ENCODE measurements around the gene CFD. TPM values are rescaled to one million over a fixed set of nuclear protein-coding genes. Genes with fewer than 3 reads are reported as not detected.
"Not testable (repeated sequence)": the region's sequence is repeated elsewhere in the genome, so short reads cannot be mapped to it uniquely, and the experiment has no call there.

The CFD gene
- polyA plus RNA-seq, 1 of the 3 experiments (the other 2 are of a cell fraction): 2.5 TPM

- DNase-seq; H3K79me2 ChIP-seq (ENCODE audit: insufficient read depth); H2AFZ ChIP-seq (ENCODE audit: low read depth); H3K9me3 ChIP-seq; H3K4me3 ChIP-seq (ENCODE audit: low read depth in 2 of 2, low read length in 1 of 2); H3K27ac ChIP-seq (ENCODE audit: low read depth in 2 of 2, low read length in 1 of 2); H3K9me2 ChIP-seq; H3K9ac ChIP-seq; H4K20me1 ChIP-seq (ENCODE audit: insufficient read depth); POLR2A ChIA-PET; H3K36me3 ChIP-seq (replicated peaks in 1 of 2; ENCODE audit: control insufficient read depth in 1 of 2, insufficient read depth in 2 of 2, low read length in 1 of 2); H3K4me1 ChIP-seq (ENCODE audit: control insufficient read depth in 1 of 2, insufficient read depth in 2 of 2, low read depth in 1 of 2, low read length in 1 of 2); H3K4me2 ChIP-seq: not testable (repeated sequence)
- 56% methylated on average over 8 of the region's 8 CpGs for WGBS (ENCODE audit: low lambda C conversion rate)
- peaks cover 72% of the 10 kb centered on the region for H3K27me3 ChIP-seq (ENCODE audit: insufficient read depth)
- H3F3A ChIP-seq (replicated peaks; ENCODE audit: insufficient read depth): peaks cover 18% of the 10 kb centered on the region
- CTCF ChIA-PET: interaction anchor here (0.9 to 1.9 kb wide), 4 partner anchors 10 to 133 kb away, joined by 3 to 8 read pairs (median 4); partner anchors contain the start of gene CFD
These were observed 10.3 kb upstream of the CFD start for GRCh38 chr19:849195-849594.

- no peaks in the 10 kb centered on the region for H3K36me3 ChIP-seq (replicated peaks in 1 of 2; ENCODE audit: control insufficient read depth in 1 of 2, insufficient read depth in 2 of 2, low read length in 1 of 2)
- H3K27ac ChIP-seq (ENCODE audit: low read depth in 2 of 2, low read length in 1 of 2): no peak overlapping the region
- 13% methylated on average over 18 of the region's 28 CpGs for WGBS (ENCODE audit: low lambda C conversion rate)
- no peak overlapping the region for H3K4me3 ChIP-seq (ENCODE audit: low read depth in 2 of 2, low read length in 1 of 2)
- H3K4me2 ChIP-seq: peak overlapping the region; percentile 44; the same call in 1 of the 2 replicates
- H4K20me1 ChIP-seq (ENCODE audit: insufficient read depth): no peaks in the 10 kb centered on the region
- H3K9me2 ChIP-seq: no peaks in the 10 kb centered on the region
- peak; percentile 80 for DNase-seq
- H2AFZ ChIP-seq (ENCODE audit: low read depth): no peak overlapping the region
- H3F3A ChIP-seq (replicated peaks; ENCODE audit: insufficient read depth): peaks cover 13% of the 10 kb centered on the region
- ChIA-PET CTCF (interaction anchor here (0.9 to 1.9 kb wide), 8 partner anchors 10 to 71 kb away, joined by 3 to 8 read pairs (median 4); partner anchors contain the start of gene CFD), POLR2A (interaction anchor here (0.9 kb wide), 1 partner anchor 54 kb away, joined by 3 read pairs; no protein-coding TSS in a partner anchor)
- H3K9ac ChIP-seq: no peak overlapping the region
- H3K79me2 ChIP-seq (ENCODE audit: insufficient read depth): no peaks in the 10 kb centered on the region
- H3K9me3 ChIP-seq: no peaks in the 10 kb centered on the region
- peaks cover 71% of the 10 kb centered on the region for H3K27me3 ChIP-seq (ENCODE audit: insufficient read depth)
- TF ChIP-seq FOXJ3 (CRISPR knock-in tag; IDR thresholded peaks at IDR 0.05) (no peak), EP300 (IDR thresholded peaks at IDR 0.05; ENCODE audit: borderline replicate concordance in 1 of 2, low read depth in 1 of 2, low read length in 1 of 2) (0 out of 4 replicates have a peak, but pooled peaks of 1 of the 2 experiments have one; percentile 14), TCF12 (IDR thresholded peaks at IDR 0.05) (peak; percentile 19; the same call in 1 of the 2 replicates)
- H3K4me1 ChIP-seq (ENCODE audit: control insufficient read depth in 1 of 2, insufficient read depth in 2 of 2, low read depth in 1 of 2, low read length in 1 of 2): peaks cover 0 to 8% of the 10 kb centered on the region in 2 experiments; a peak in 1 of 4 replicates
These were observed 9.1 kb upstream of the CFD start for GRCh38 chr19:850221-850978.

GRCh38 chr19:850979-851335 is 8.5 kb upstream of the CFD start:
- POLR2A ChIA-PET: interaction anchor here (0.9 kb wide), 1 partner anchor 55 kb away, joined by 3 read pairs; no protein-coding TSS in a partner anchor
- CTCF ChIA-PET: interaction anchor here (0.9 to 1.4 kb wide), 7 partner anchors 9 to 70 kb away, joined by 3 to 7 read pairs (median 4); partner anchors contain the start of gene CFD
- TF ChIP-seq REST (IDR thresholded peaks at IDR 0.05; ENCODE audit: low read depth, low read length): no peak
- TF ChIP-seq CHD2 (IDR thresholded peaks at IDR 0.05; ENCODE audit: low read length, partially characterized antibody): no peak
- TF ChIP-seq RFX5 (IDR thresholded peaks at IDR 0.05; ENCODE audit: low read length): no peak
- TF ChIP-seq NRF1 (IDR thresholded peaks at IDR 0.05; ENCODE audit: low read depth, low read length): no peak
- TF ChIP-seq RCOR1 (IDR thresholded peaks at IDR 0.05; ENCODE audit: low read length): no peak
- TF ChIP-seq SMC3 (IDR thresholded peaks at IDR 0.05; ENCODE audit: low read depth, low read length): no peak
- no peak for TF ChIP-seq FOXM1 (IDR thresholded peaks at IDR 0.05; ENCODE audit: low read depth)
- TF ChIP-seq MAX (IDR thresholded peaks at IDR 0.05; ENCODE audit: low read depth): no peak
- no peak for TF ChIP-seq FOXJ3 (CRISPR knock-in tag; IDR thresholded peaks at IDR 0.05)
- TF ChIP-seq FOSL2 (IDR thresholded peaks at IDR 0.05; ENCODE audit: borderline replicate concordance, low read depth): no peak
- no peak for TF ChIP-seq EZH2phosphoT487 (IDR thresholded peaks at IDR 0.05; ENCODE audit: borderline replicate concordance, low read depth)
- TF ChIP-seq MEF2A (IDR thresholded peaks at IDR 0.05; ENCODE audit: borderline replicate concordance, low read depth): no peak
- no peak for TF ChIP-seq MXI1 (IDR thresholded peaks at IDR 0.05; ENCODE audit: low read depth, low read length)
- no peak for TF ChIP-seq IRF3 (IDR thresholded peaks at IDR 0.05; ENCODE audit: low read depth, low read length)

More at GRCh38 chr19:850979-851335, 8.5 kb upstream of the CFD start:
- H4K20me1 ChIP-seq (ENCODE audit: insufficient read depth): no peaks in the 10 kb centered on the region
- no peaks in the 10 kb centered on the region for H3K79me2 ChIP-seq (ENCODE audit: insufficient read depth)
- H3K9me2 ChIP-seq: no peaks in the 10 kb centered on the region
- no peak overlapping the region for H2AFZ ChIP-seq (ENCODE audit: low read depth)
- no peak overlapping the region for H3K9ac ChIP-seq
- no peaks in the 10 kb centered on the region for H3K36me3 ChIP-seq (replicated peaks in 1 of 2; ENCODE audit: control insufficient read depth in 1 of 2, insufficient read depth in 2 of 2, low read length in 1 of 2)
- H3K4me1 ChIP-seq (ENCODE audit: control insufficient read depth in 1 of 2, insufficient read depth in 2 of 2, low read depth in 1 of 2, low read length in 1 of 2): peaks cover 0 to 8% of the 10 kb centered on the region in 2 experiments; a peak in 1 of 4 replicates
- H3F3A ChIP-seq (replicated peaks; ENCODE audit: insufficient read depth): peaks cover 13% of the 10 kb centered on the region
- no peaks in the 10 kb centered on the region for H3K9me3 ChIP-seq
- peak overlapping the region; percentile 44; the same call in 1 of the 2 replicates for H3K4me2 ChIP-seq
- no peak for DNase-seq
- WGBS (ENCODE audit: low lambda C conversion rate): 20% methylated on average over 5 of the region's 13 CpGs
- no peak overlapping the region for H3K4me3 ChIP-seq (ENCODE audit: low read depth in 2 of 2, low read length in 1 of 2)
- H3K27ac ChIP-seq (ENCODE audit: low read depth in 2 of 2, low read length in 1 of 2): no peak overlapping the region
- peaks cover 71% of the 10 kb centered on the region for H3K27me3 ChIP-seq (ENCODE audit: insufficient read depth)

Measured in SK-N-SH (cell line).